ENCODE data around the gene MMP27. TPM values are rescaled to one million over a fixed set of nuclear protein-coding genes. Genes with fewer than 3 reads are reported as not detected.

MMP27 gene
- total RNA-seq (not detected in 2 replicates), polyA plus RNA-seq (not detected in 2 replicates), polyA minus RNA-seq (not detected in 2 replicates)
- total RNA-seq (2013): not detected

- Histone ChIP-seq H4K20me1 (ENCODE audit: control insufficient read depth, insufficient read depth, low read length, poor library complexity, severe bottlenecking) (no peaks in the 10 kb centered on the region), H3K4me2 (replicated peaks; ENCODE audit: low read depth, low read length, poor library complexity, severe bottlenecking) (no peak within 1 kb of the TSS), H3K27ac (ENCODE audit: low read length in 2 of 2) (no peak within 1 kb of the TSS), H3K4me1 (ENCODE audit: control insufficient read depth in 2 of 2, insufficient read depth in 2 of 2, low read length in 2 of 2) (no peaks in the 10 kb centered on the region), H3K9me3 (ENCODE audit: control extremely low read depth in 1 of 3, control insufficient read depth in 2 of 3, insufficient read depth in 1 of 3, low read length in 2 of 3) (no peaks in the 10 kb centered on the region), H3K9ac (ENCODE audit: low read length) (no peak within 1 kb of the TSS), H3K4me3 (ENCODE audit: control extremely low read depth in 1 of 5, extremely low read depth in 1 of 5, insufficient read depth in 1 of 5, low read depth in 2 of 5, low read length in 4 of 5) (no peak within 1 kb of the TSS), H2AFZ (ENCODE audit: insufficient read depth, low read depth, low read length, poor library complexity, severe bottlenecking) (no peak within 1 kb of the TSS), H3K36me3 (replicated peaks in 1 of 2; ENCODE audit: control extremely low read depth in 1 of 2, control insufficient read depth in 1 of 2, extremely low read depth in 1 of 2, insufficient read depth in 2 of 2, low read length in 1 of 2) (no peaks in the 10 kb centered on the region), H3K27me3 (replicated peaks in 1 of 4; ENCODE audit: control extremely low read depth in 1 of 4, control insufficient read depth in 3 of 4, insufficient read depth in 4 of 4, low read length in 3 of 4) (peaks cover 0 to 13% (median 5%) of the 10 kb centered on the region in 4 experiments), H3K79me2 (ENCODE audit: control insufficient read depth, insufficient read depth, low read length) (no peaks in the 10 kb centered on the region)
- no CpG with 5 or more reads among the region's 5 CpGs for WGBS (ENCODE audit: insufficient coverage)
- no peak for DNase-seq
- CTCF ChIA-PET: no interaction called here
- no peak for ATAC-seq (ENCODE audit: low read depth)
- Mint-ChIP-seq H3K9me3 (ENCODE audit: insufficient read depth) (no peaks in the 10 kb centered on the region), H3K4me3 (no peak within 1 kb of the TSS), H3K27ac (no peak within 1 kb of the TSS), H3K4me1 (no peaks in the 10 kb centered on the region), H3K27me3 (peaks cover 7% of the 10 kb centered on the region)
- POLR2A ChIA-PET: no interaction called here
- intact Hi-C loops (cut with micrococcal nuclease): no loop called here
- TF ChIP-seq EZH2 (IDR thresholded peaks at IDR 0.05; ENCODE audit: borderline replicate concordance, insufficient read depth, low read depth, low read length, poor library complexity, severe bottlenecking) (no peak), CTCF (IDR thresholded peaks at IDR 0.05) (no peak)
Observed at GRCh38 chr11:102705626-102706025, at the start of gene MMP27. TSS of gene MMP27 (minus strand) at chr11:102705769. CDS start at chr11:102705714, 55 bp downstream.

- no peaks in the 10 kb centered on the region for H3K9me3 ChIP-seq (ENCODE audit: control extremely low read depth in 1 of 3, control insufficient read depth in 2 of 3, insufficient read depth in 1 of 3, low read length in 2 of 3)
- H3K27me3 Mint-ChIP-seq: peaks cover 42% of the 10 kb centered on the region
- H3K27ac Mint-ChIP-seq: no peak overlapping the region
- no peaks in the 10 kb centered on the region for H3K9me3 Mint-ChIP-seq (ENCODE audit: insufficient read depth)
- intact Hi-C loops (cut with micrococcal nuclease): no loop called here
- WGBS (ENCODE audit: insufficient coverage): no CpG with 5 or more reads among the region's 1 CpG
- H2AFZ ChIP-seq (ENCODE audit: insufficient read depth, low read depth, low read length, poor library complexity, severe bottlenecking): no peak overlapping the region
- POLR2A ChIA-PET: no interaction called here
- ATAC-seq (ENCODE audit: low read depth) (no peak), DNase-seq (no peak)
- CTCF ChIA-PET: no interaction called here
- H3K27me3 ChIP-seq (replicated peaks in 1 of 4; ENCODE audit: control extremely low read depth in 1 of 4, control insufficient read depth in 3 of 4, insufficient read depth in 4 of 4, low read length in 3 of 4): peaks cover 0 to 10% (median 3%) of the 10 kb centered on the region in 4 experiments
- H3K4me2 ChIP-seq (replicated peaks; ENCODE audit: low read depth, low read length, poor library complexity, severe bottlenecking): no peak overlapping the region
- no peak overlapping the region for H3K4me3 Mint-ChIP-seq
- no peaks in the 10 kb centered on the region for H3K79me2 ChIP-seq (ENCODE audit: control insufficient read depth, insufficient read depth, low read length)
- H3K4me1 Mint-ChIP-seq: no peaks in the 10 kb centered on the region
- no peak overlapping the region for H3K9ac ChIP-seq (ENCODE audit: low read length)
- no peak overlapping the region for H3K4me3 ChIP-seq (ENCODE audit: control extremely low read depth in 1 of 5, extremely low read depth in 1 of 5, insufficient read depth in 1 of 5, low read depth in 2 of 5, low read length in 4 of 5)
- H3K36me3 ChIP-seq (replicated peaks in 1 of 2; ENCODE audit: control extremely low read depth in 1 of 2, control insufficient read depth in 1 of 2, extremely low read depth in 1 of 2, insufficient read depth in 2 of 2, low read length in 1 of 2): no peaks in the 10 kb centered on the region
- H4K20me1 ChIP-seq (ENCODE audit: control insufficient read depth, insufficient read depth, low read length, poor library complexity, severe bottlenecking): no peaks in the 10 kb centered on the region
- H3K27ac ChIP-seq (ENCODE audit: low read length in 2 of 2): no peak overlapping the region
- TF ChIP-seq CTCF (IDR thresholded peaks at IDR 0.05) (no peak), EZH2 (IDR thresholded peaks at IDR 0.05; ENCODE audit: borderline replicate concordance, insufficient read depth, low read depth, low read length, poor library complexity, severe bottlenecking) (no peak)
- no peaks in the 10 kb centered on the region for H3K4me1 ChIP-seq (ENCODE audit: control insufficient read depth in 2 of 2, insufficient read depth in 2 of 2, low read length in 2 of 2)
Observed at GRCh38 chr11:102753267-102753666, 47.7 kb upstream of the MMP27 start.

All from B cell (primary cell).